ENCODE data around the gene SLC47A1. TPM values are rescaled to one million over a fixed set of nuclear protein-coding genes. Genes with fewer than 3 reads are reported as not detected.

SLC47A1 gene
- total RNA-seq, 1 experiment from 2014 or later: not detected

DNA sequence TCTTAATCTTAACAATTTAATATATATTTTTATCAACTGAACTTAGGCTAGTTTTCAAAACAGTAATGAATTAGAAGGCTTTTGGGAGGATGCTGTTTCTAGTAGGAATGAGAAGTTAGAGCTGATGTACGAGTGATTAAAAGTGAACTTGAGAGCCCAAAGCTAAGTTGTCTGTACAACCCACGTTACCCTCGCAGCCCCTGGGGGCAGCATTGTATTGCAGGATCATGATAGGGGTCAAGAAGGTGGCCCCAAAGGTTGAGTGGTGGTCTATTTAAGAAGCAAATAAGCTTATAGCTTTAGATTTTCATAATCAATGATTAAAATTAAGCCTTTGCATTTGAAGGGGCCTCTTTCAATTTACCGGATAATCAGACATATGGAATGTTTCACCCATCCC, 81.2 kb downstream of the SLC47A1 start:
- Histone ChIP-seq H3K9me2 (replicated peaks; ENCODE audit: insufficient read depth, low read length) (no peaks in the 10 kb centered on the region), H3K27me3 (ENCODE audit: low read length) (no peaks in the 10 kb centered on the region; the same call in 1 of the 2 replicates), H3K4me1 (ENCODE audit: low read length) (no peaks in the 10 kb centered on the region), H3K4me2 (ENCODE audit: low read depth, low read length, poor library complexity, severe bottlenecking) (no peak overlapping the region), H3K4me3 (ENCODE audit: low read length) (no peak overlapping the region), H3K9ac (ENCODE audit: low read length) (no peak overlapping the region), H3K27ac (ENCODE audit: low read length) (no peak overlapping the region), H2AFZ (ENCODE audit: low read length) (no peak overlapping the region), H3K36me3 (ENCODE audit: insufficient read depth, low read length) (no peaks in the 10 kb centered on the region), H3K9me3 (ENCODE audit: low read length) (peaks cover 21% of the 10 kb centered on the region), H3K79me2 (ENCODE audit: low read length) (no peaks in the 10 kb centered on the region), H4K20me1 (ENCODE audit: insufficient read depth, low read depth, low read length) (no peaks in the 10 kb centered on the region)
- no peak for DNase-seq

DNA sequence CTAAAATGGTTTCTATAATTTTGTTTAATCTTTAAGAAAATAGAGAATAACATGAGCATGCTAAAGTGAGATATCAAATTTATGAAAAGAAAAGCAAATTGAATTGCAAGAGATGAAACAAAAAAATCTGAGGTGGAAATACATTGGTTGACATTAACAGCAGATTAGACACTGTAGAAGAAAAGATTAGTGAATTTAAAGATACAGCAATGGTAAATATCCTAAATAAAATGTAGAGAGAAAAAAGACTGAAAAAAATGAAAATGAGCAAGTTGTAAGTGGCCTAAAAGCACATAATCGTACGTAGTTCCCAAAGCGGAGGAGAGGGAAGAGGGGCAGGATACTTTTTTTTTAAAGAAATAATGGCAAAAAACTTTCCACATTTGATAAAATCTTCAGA, 84.4 kb downstream of the SLC47A1 start:
- Histone ChIP-seq H2AFZ (ENCODE audit: low read length) (no peak overlapping the region), H4K20me1 (ENCODE audit: insufficient read depth, low read depth, low read length) (no peaks in the 10 kb centered on the region), H3K4me1 (ENCODE audit: low read length) (no peaks in the 10 kb centered on the region), H3K36me3 (ENCODE audit: insufficient read depth, low read length) (no peaks in the 10 kb centered on the region), H3K9me2 (replicated peaks; ENCODE audit: insufficient read depth, low read length) (no peaks in the 10 kb centered on the region), H3K9ac (ENCODE audit: low read length) (no peak overlapping the region), H3K4me3 (ENCODE audit: low read length) (no peak overlapping the region), H3K9me3 (ENCODE audit: low read length) (peaks cover 24% of the 10 kb centered on the region), H3K4me2 (ENCODE audit: low read depth, low read length, poor library complexity, severe bottlenecking) (no peak overlapping the region), H3K79me2 (ENCODE audit: low read length) (no peaks in the 10 kb centered on the region), H3K27me3 (ENCODE audit: low read length) (no peaks in the 10 kb centered on the region; the same call in 1 of the 2 replicates), H3K27ac (ENCODE audit: low read length) (no peak overlapping the region)
- DNase-seq: peak; percentile 5

DNA sequence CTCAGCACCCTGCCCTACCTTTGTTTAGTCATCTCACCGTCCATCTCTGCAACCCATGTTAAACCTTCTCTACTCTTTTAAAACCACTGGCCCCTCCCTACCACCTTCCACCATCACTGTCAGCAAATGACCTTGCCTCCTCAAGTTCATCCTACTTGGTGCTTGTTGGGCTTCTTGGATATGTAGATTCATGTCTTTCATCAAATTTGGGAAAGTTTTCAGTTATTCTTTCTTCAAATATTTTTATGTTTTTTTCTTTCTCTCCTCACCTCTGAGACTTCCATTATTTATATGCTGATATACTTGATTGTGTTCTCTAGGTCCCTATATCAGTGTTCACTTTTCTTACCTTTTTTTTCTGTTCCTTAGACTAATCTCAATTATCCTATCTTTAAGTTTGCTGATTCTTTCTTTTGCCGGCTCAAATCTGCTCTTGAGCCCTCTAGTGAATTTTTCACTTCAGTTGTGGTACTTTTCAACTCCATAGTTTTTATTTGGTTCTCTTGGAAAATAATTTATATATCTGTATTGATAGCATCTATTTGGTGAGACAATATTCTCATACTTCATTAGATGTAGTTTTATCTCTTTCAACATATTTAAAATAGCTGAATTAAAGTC, 86.2 kb downstream of the SLC47A1 start:
- Histone ChIP-seq H3K27me3 (ENCODE audit: low read length) (no peaks in the 10 kb centered on the region; the same call in 1 of the 2 replicates), H3K9me3 (ENCODE audit: low read length) (peaks cover 24% of the 10 kb centered on the region), H3K4me2 (ENCODE audit: low read depth, low read length, poor library complexity, severe bottlenecking) (no peak overlapping the region), H3K4me3 (ENCODE audit: low read length) (no peak overlapping the region), H3K4me1 (ENCODE audit: low read length) (no peaks in the 10 kb centered on the region), H3K79me2 (ENCODE audit: low read length) (no peaks in the 10 kb centered on the region), H2AFZ (ENCODE audit: low read length) (no peak overlapping the region), H3K9me2 (replicated peaks; ENCODE audit: insufficient read depth, low read length) (no peaks in the 10 kb centered on the region), H4K20me1 (ENCODE audit: insufficient read depth, low read depth, low read length) (no peaks in the 10 kb centered on the region), H3K27ac (ENCODE audit: low read length) (no peak overlapping the region), H3K9ac (ENCODE audit: low read length) (no peak overlapping the region), H3K36me3 (ENCODE audit: insufficient read depth, low read length) (no peaks in the 10 kb centered on the region)
- peak; percentile 33 for DNase-seq

DNA sequence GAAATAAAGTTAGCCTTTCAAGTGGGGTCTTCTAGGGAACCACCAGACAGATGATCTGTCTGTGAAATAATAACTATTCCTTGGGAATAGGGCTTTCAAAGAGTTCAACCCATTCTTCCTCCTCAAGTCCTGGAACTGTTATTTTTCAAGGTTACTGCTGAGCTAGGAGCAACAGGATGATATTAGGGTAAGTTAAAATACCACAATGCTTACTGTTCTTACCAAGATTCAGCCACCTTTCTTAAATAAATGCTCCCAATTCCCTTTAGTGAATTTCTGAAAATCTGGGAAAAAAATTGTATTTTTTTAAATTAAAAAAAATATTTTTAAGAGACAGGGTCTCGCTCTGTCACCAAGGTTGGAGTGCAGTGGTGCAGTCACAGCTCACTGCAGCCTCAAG, 88.0 kb downstream of the SLC47A1 start:
- Histone ChIP-seq H3K4me3 (ENCODE audit: low read length) (no peak overlapping the region), H3K9ac (ENCODE audit: low read length) (no peak overlapping the region), H3K9me3 (ENCODE audit: low read length) (peaks cover 24% of the 10 kb centered on the region), H3K4me2 (ENCODE audit: low read depth, low read length, poor library complexity, severe bottlenecking) (no peak overlapping the region), H3K27me3 (ENCODE audit: low read length) (no peaks in the 10 kb centered on the region; the same call in 1 of the 2 replicates), H2AFZ (ENCODE audit: low read length) (no peak overlapping the region), H3K79me2 (ENCODE audit: low read length) (no peaks in the 10 kb centered on the region), H4K20me1 (ENCODE audit: insufficient read depth, low read depth, low read length) (no peaks in the 10 kb centered on the region), H3K36me3 (ENCODE audit: insufficient read depth, low read length) (no peaks in the 10 kb centered on the region), H3K27ac (ENCODE audit: low read length) (no peak overlapping the region), H3K9me2 (replicated peaks; ENCODE audit: insufficient read depth, low read length) (no peaks in the 10 kb centered on the region), H3K4me1 (ENCODE audit: low read length) (no peaks in the 10 kb centered on the region)
- DNase-seq: no peak

GRCh38 chr17:19626079-19626478, 92.4 kb downstream of the SLC47A1 start:
- H3K4me1 ChIP-seq (ENCODE audit: low read length): no peaks in the 10 kb centered on the region
- no peak overlapping the region for H3K4me2 ChIP-seq (ENCODE audit: low read depth, low read length, poor library complexity, severe bottlenecking)
- H3K27me3 ChIP-seq (ENCODE audit: low read length): no peaks in the 10 kb centered on the region
- H3K9ac ChIP-seq (ENCODE audit: low read length): no peak overlapping the region
- no peaks in the 10 kb centered on the region for H3K36me3 ChIP-seq (ENCODE audit: insufficient read depth, low read length)
- DNase-seq: no peak
- no peaks in the 10 kb centered on the region for H3K79me2 ChIP-seq (ENCODE audit: low read length)
- no peaks in the 10 kb centered on the region for H4K20me1 ChIP-seq (ENCODE audit: insufficient read depth, low read depth, low read length)
- H3K4me3 ChIP-seq (ENCODE audit: low read length): no peak overlapping the region
- H2AFZ ChIP-seq (ENCODE audit: low read length): no peak overlapping the region
- H3K9me3 ChIP-seq (ENCODE audit: low read length): no peaks in the 10 kb centered on the region
- no peak overlapping the region for H3K27ac ChIP-seq (ENCODE audit: low read length)
- H3K9me2 ChIP-seq (replicated peaks; ENCODE audit: insufficient read depth, low read length): no peaks in the 10 kb centered on the region

Small RNA genes lying within 50 kb of the gene (small RNA-seq; reads per million reads assigned to genes)
- not detected for gene AC025627.2
- gene NMTRQ-TTG12-1: not detected

Other genes starting within 250 kb of the SLC47A1 start
- 22.1 and 29.1 TPM in 2 replicates for gene B9D1, start 171.1 kb upstream of the SLC47A1 start, total RNA-seq (2014; rRNA removed; shearing (Covaris generic); ENCODE audit: low replicate concordance)
- gene MAPK7, start 155.4 kb upstream of the SLC47A1 start, total RNA-seq (2014; rRNA removed; shearing (Covaris generic); ENCODE audit: low replicate concordance): 4.1 and 7.8 TPM in 2 replicates
- gene MFAP4, start 146.7 kb upstream of the SLC47A1 start, total RNA-seq (2014; rRNA removed; shearing (Covaris generic); ENCODE audit: low replicate concordance): 0.15 TPM in 1 of 2 replicates, not detected in the other
- gene RNF112, start 122.6 kb upstream of the SLC47A1 start, total RNA-seq (2014; rRNA removed; shearing (Covaris generic); ENCODE audit: low replicate concordance): 0.07 TPM in 1 of 2 replicates, not detected in the other
- gene ALDH3A2, start 114.9 kb downstream of the SLC47A1 start, total RNA-seq (2014; rRNA removed; shearing (Covaris generic); ENCODE audit: low replicate concordance): 2.0 and 7.5 TPM in 2 replicates
- gene SLC47A2, start 182.7 kb downstream of the SLC47A1 start, total RNA-seq (2014; rRNA removed; shearing (Covaris generic); ENCODE audit: low replicate concordance): not detected in 2 replicates
- not detected in 2 replicates for gene ALDH3A1, start 214.4 kb downstream of the SLC47A1 start, total RNA-seq (2014; rRNA removed; shearing (Covaris generic); ENCODE audit: low replicate concordance)

Data from Karpas-422 (cell line).